Mesendoderm (in vitro differentiated cells): ENCODE measurements around the gene MAP1S.

Source experiments
- DNase-seq: peaks from one replicate; pipeline ENCODE4 v3.0.0; 2013
- H2AK5ac ChIP-seq: 2 replicates; pipeline ENCODE4 v1.6.1; 2013; ENCODE audit warnings: low read length, inconsistent platforms
- H2BK120ac ChIP-seq: 2 replicates; pipeline ENCODE4 v1.6.1; 2013; ENCODE audit warnings: low read depth, mild to moderate bottlenecking, low read length, moderate library complexity, mixed read lengths
- H2BK15ac ChIP-seq: replicated peaks from 2 replicates; pipeline ENCODE4 v1.6.1; 2013; ENCODE audit warnings: low read depth, mild to moderate bottlenecking, moderate library complexity
- H2BK5ac ChIP-seq: 2 replicates; pipeline ENCODE4 v1.6.1; 2013; ENCODE audit warnings: low read length, inconsistent platforms
- H3K18ac ChIP-seq: 2 replicates; pipeline ENCODE4 v1.6.1; 2013; ENCODE audit warnings: mild to moderate bottlenecking, low read length, mixed read lengths
- H3K23ac ChIP-seq: one replicate; pipeline ENCODE4 v1.6.1; 2013; ENCODE audit warnings: low read length
- H3K27ac ChIP-seq: 2 replicates; pipeline ENCODE4 v1.5.1; 2013; ENCODE audit warnings: low read depth, mild to moderate bottlenecking, inconsistent platforms, low read length, moderate library complexity
- H3K27me3 ChIP-seq: 2 replicates; pipeline ENCODE4 v1.6.1; 2013; ENCODE audit warnings: low read length, control low read depth, mild to moderate bottlenecking, inconsistent platforms; ENCODE audit not compliant: insufficient read depth, poor library complexity
- H3K36me3 ChIP-seq: 2 replicates; pipeline ENCODE4 v1.6.1; 2013; ENCODE audit warnings: low read length, inconsistent platforms; ENCODE audit not compliant: control insufficient read depth, insufficient read depth
- H3K4ac ChIP-seq: one replicate; pipeline ENCODE4 v1.6.1; 2013; ENCODE audit warnings: low read depth, mild to moderate bottlenecking, low read length, moderate library complexity
- H3K4me1 ChIP-seq: 2 replicates; pipeline ENCODE4 v1.6.1; 2013; ENCODE audit warnings: low read depth, low read length, inconsistent platforms; ENCODE audit not compliant: control insufficient read depth
- H3K4me2 ChIP-seq: 2 replicates; pipeline ENCODE4 v1.6.1; 2013; ENCODE audit warnings: low read length
- H3K4me3 ChIP-seq: 2 replicates; pipeline ENCODE4 v1.5.1; 2013; ENCODE audit warnings: mild to moderate bottlenecking, low read length
- H3K56ac ChIP-seq: one replicate; pipeline ENCODE4 v1.6.1; 2013; ENCODE audit warnings: low read length
- H3K79me1 ChIP-seq: 2 replicates; pipeline ENCODE4 v1.6.1; 2013; ENCODE audit warnings: low read length, inconsistent platforms
- H3K79me2 ChIP-seq: 2 replicates; pipeline ENCODE4 v1.6.1; 2013; ENCODE audit warnings: mild to moderate bottlenecking, low read length; ENCODE audit not compliant: control insufficient read depth, insufficient read depth
- H3K9ac ChIP-seq: 2 replicates; pipeline ENCODE4 v1.6.1; 2013; ENCODE audit warnings: low read length, inconsistent platforms
- H4K5ac ChIP-seq: one replicate; pipeline ENCODE4 v1.6.1; 2013; ENCODE audit warnings: low read length
- H4K8ac ChIP-seq: one replicate; pipeline ENCODE4 v1.6.1; 2013; ENCODE audit warnings: low read depth, mild to moderate bottlenecking, control low read depth, low read length, moderate library complexity
- WGBS: extraction: QIAGEN DNeasy Blood & Tissue Kit; methylation state at CpG from one replicate; pipeline ENCODE4 v1.1.7; 2013; ENCODE audit warnings: low lambda C conversion rate, missing lambda C conversion rate; ENCODE audit not compliant: insufficient coverage; ENCODE audit errors: extremely low coverage; 5-methylcytosine and 5-hydroxymethylcytosine counted together

Gene MAP1S

GRCh38 chr19:17755977-17756670 is 36.8 kb downstream of the MAP1S start:
- Histone ChIP-seq H3K27ac (no peak overlapping the region), H3K4me3 (no peak overlapping the region), H3K79me1 (no peaks in the 10 kb centered on the region), H4K5ac (no peak overlapping the region), H3K27me3 (no peaks in the 10 kb centered on the region), H3K4me2 (no peak overlapping the region), H3K79me2 (no peaks in the 10 kb centered on the region), H2BK15ac (no peak overlapping the region), H3K9ac (no peak overlapping the region), H2BK120ac (no peak overlapping the region), H2AK5ac (no peak overlapping the region), H2BK5ac (no peak overlapping the region), H3K4me1 (no peaks in the 10 kb centered on the region), H4K8ac (no peak overlapping the region), H3K36me3 (no peaks in the 10 kb centered on the region), H3K18ac (no peak overlapping the region), H3K23ac (no peak overlapping the region), H3K4ac (no peak overlapping the region), H3K56ac (no peak overlapping the region)
- WGBS, result no CpG with 5 or more reads among the region's 12 CpGs
- DNase-seq, result peak; percentile 86

GRCh38 chr19:17757125-17757524 is 37.8 kb downstream of the MAP1S start:
- Histone ChIP-seq H3K4me3 (no peak overlapping the region), H4K8ac (no peak overlapping the region), H3K79me2 (no peaks in the 10 kb centered on the region), H2AK5ac (no peak overlapping the region), H3K4ac (no peak overlapping the region), H3K4me2 (no peak overlapping the region), H3K23ac (no peak overlapping the region), H3K79me1 (no peaks in the 10 kb centered on the region), H3K56ac (no peak overlapping the region), H3K27ac (no peak overlapping the region), H2BK120ac (no peak overlapping the region), H2BK15ac (no peak overlapping the region), H3K18ac (no peak overlapping the region), H4K5ac (no peak overlapping the region), H3K4me1 (no peaks in the 10 kb centered on the region), H3K9ac (no peak overlapping the region), H3K27me3 (no peaks in the 10 kb centered on the region), H3K36me3 (no peaks in the 10 kb centered on the region), H2BK5ac (no peak overlapping the region)
- DNase-seq, result no peak
- WGBS, result no CpG with 5 or more reads among the region's 9 CpGs

GRCh38 chr19:17758515-17758914 is 39.2 kb downstream of the MAP1S start:
- Histone ChIP-seq H3K4me1 (no peaks in the 10 kb centered on the region), H3K4ac (no peak overlapping the region), H4K8ac (no peak overlapping the region), H3K36me3 (no peaks in the 10 kb centered on the region), H2BK5ac (no peak overlapping the region), H3K27ac (no peak overlapping the region), H3K79me1 (no peaks in the 10 kb centered on the region), H3K18ac (no peak overlapping the region), H3K79me2 (no peaks in the 10 kb centered on the region), H2BK120ac (no peak overlapping the region), H3K9ac (no peak overlapping the region), H2AK5ac (no peak overlapping the region), H3K56ac (no peak overlapping the region), H3K23ac (no peak overlapping the region), H3K4me2 (no peak overlapping the region), H2BK15ac (no peak overlapping the region), H3K27me3 (no peaks in the 10 kb centered on the region), H3K4me3 (no peak overlapping the region), H4K5ac (no peak overlapping the region)
- WGBS, result no CpG with 5 or more reads among the region's 5 CpGs
- no peak for DNase-seq

GRCh38 chr19:17761148-17761547 is 41.9 kb downstream of the MAP1S start:
- no peak overlapping the region for H3K23ac ChIP-seq
- H3K79me1 ChIP-seq, result no peaks in the 10 kb centered on the region
- H3K9ac ChIP-seq, result no peak overlapping the region
- no peak for DNase-seq
- no peaks in the 10 kb centered on the region for H3K27me3 ChIP-seq
- no peak overlapping the region for H4K8ac ChIP-seq
- H3K18ac ChIP-seq, result no peak overlapping the region
- H4K5ac ChIP-seq, result no peak overlapping the region
- H2BK5ac ChIP-seq, result no peak overlapping the region
- no peak overlapping the region for H3K4me2 ChIP-seq
- H3K4me1 ChIP-seq, result no peaks in the 10 kb centered on the region
- no peak overlapping the region for H3K4ac ChIP-seq
- H3K27ac ChIP-seq, result no peak overlapping the region
- no peaks in the 10 kb centered on the region for H3K79me2 ChIP-seq
- H2BK15ac ChIP-seq, result no peak overlapping the region
- no peak overlapping the region for H3K56ac ChIP-seq
- no peaks in the 10 kb centered on the region for H3K36me3 ChIP-seq
- H3K4me3 ChIP-seq, result no peak overlapping the region
- no peak overlapping the region for H2BK120ac ChIP-seq
- no CpG with 5 or more reads among the region's 4 CpGs for WGBS
- no peak overlapping the region for H2AK5ac ChIP-seq

- no peaks in the 10 kb centered on the region for H3K79me2 ChIP-seq
- no peak overlapping the region for H3K4me3 ChIP-seq
- H4K8ac ChIP-seq, result no peak overlapping the region
- H3K27me3 ChIP-seq, result no peaks in the 10 kb centered on the region
- peak; percentile 90 for DNase-seq
- H2BK120ac ChIP-seq, result no peak overlapping the region
- H3K4me1 ChIP-seq, result no peaks in the 10 kb centered on the region
- no peak overlapping the region for H3K56ac ChIP-seq
- no peak overlapping the region for H2AK5ac ChIP-seq
- no peak overlapping the region for H3K23ac ChIP-seq
- H3K36me3 ChIP-seq, result no peaks in the 10 kb centered on the region
- H2BK5ac ChIP-seq, result no peak overlapping the region
- no peak overlapping the region for H3K27ac ChIP-seq
- no peak overlapping the region for H3K9ac ChIP-seq
- no peak overlapping the region for H3K4ac ChIP-seq
- H2BK15ac ChIP-seq, result no peak overlapping the region
- no CpG with 5 or more reads among the region's 17 CpGs for WGBS
- H4K5ac ChIP-seq, result no peak overlapping the region
- no peak overlapping the region for H3K18ac ChIP-seq
- H3K4me2 ChIP-seq, result no peak overlapping the region
- H3K79me1 ChIP-seq, result no peaks in the 10 kb centered on the region
Observed at GRCh38 chr19:17762505-17763229, 43.4 kb downstream of the MAP1S start.
